B cell (primary cell): ENCODE results near the gene MED27. TPM values are rescaled to one million over a fixed set of nuclear protein-coding genes. Genes with fewer than 3 reads are reported as not detected.

Source experiments
- ATAC-seq: fragments of 200-7000 bp; cut with Tn5 transposase; one replicate; pipeline ENCODE4 v1.10.0; 2021; ENCODE audit warnings: low read depth, mild to moderate bottlenecking, moderate number of reproducible peaks, moderate library complexity
- CTCF ChIA-PET: fragments of 350-600 bp; sonication (Branson Sonifier 250); formaldehyde crosslinking; loops from one replicate; lab custom pipeline; 2021; ENCODE audit warnings: antibody characterized with exemption, inconsistent platforms; lab: Charles Lee
- POLR2A ChIA-PET: fragments of 350-600 bp; sonication (Branson Sonifier 250); formaldehyde crosslinking; loops from one replicate; lab custom pipeline; 2021; ENCODE audit warnings: antibody characterized with exemption; lab: Charles Lee
- DNase-seq: peaks from one replicate; pipeline ENCODE4 v3.0.0; 2013
- H2AFZ ChIP-seq: 2 replicates; pipeline ENCODE4 v1.6.1; 2012; ENCODE audit warnings: mild to moderate bottlenecking, low read depth, low read length; ENCODE audit not compliant: insufficient read depth, poor library complexity, severe bottlenecking
- H3K27ac ChIP-seq, 2 donors: 1 replicate in 1 of 2; 2 replicates in 1 of 2; pipeline ENCODE4 v1.5.1; 2012 to 2013; ENCODE audit warnings: low read length in 2 of 2, mild to moderate bottlenecking in 2 of 2, moderate library complexity in 1 of 2
- H3K27me3 ChIP-seq, 4 experiments: fragments of 200-600 bp in 1 of 4; sonication (generic) in 1 of 4; replicated peaks in 1 of 4; 1 replicate in 2 of 4; 2 replicates in 2 of 4; pipeline versions ENCODE4 v1.6.1 to v1.7.0; 2013 to 2016; ENCODE audit warnings: low read length in 3 of 4, mild to moderate bottlenecking in 2 of 4, mixed read lengths in 1 of 4, moderate library complexity in 1 of 4; ENCODE audit not compliant: insufficient read depth in 4 of 4, control insufficient read depth in 3 of 4; ENCODE audit errors: control extremely low read depth in 1 of 4
- H3K36me3 ChIP-seq, 2 experiments: replicated peaks in 1 of 2; 1 replicate in 1 of 2; 2 replicates in 1 of 2; pipeline versions ENCODE4 v1.6.1 to v1.7.1; 2013; ENCODE audit warnings: low read length in 1 of 2; ENCODE audit not compliant: insufficient read depth in 2 of 2, control insufficient read depth in 1 of 2; ENCODE audit errors: control extremely low read depth in 1 of 2, extremely low read depth in 1 of 2
- H3K4me1 ChIP-seq, 2 donors: fragments of 200-600 bp in 1 of 2; sonication (generic) in 1 of 2; 1 replicate in 1 of 2; 2 replicates in 1 of 2; pipeline versions ENCODE4 v1.5.1 to v1.6.1; 2013 to 2017; ENCODE audit warnings: low read length in 2 of 2; ENCODE audit not compliant: control insufficient read depth in 2 of 2, insufficient read depth in 2 of 2
- H3K4me2 ChIP-seq: replicated peaks from 2 replicates; pipeline ENCODE3; 2012; ENCODE audit warnings: mild to moderate bottlenecking, low read depth, low read length; ENCODE audit not compliant: poor library complexity, severe bottlenecking
- H3K4me3 ChIP-seq, 5 experiments: fragments of 200-600 bp in 1 of 5; sonication (generic) in 1 of 5; 1 replicate in 3 of 5; 2 replicates in 2 of 5; pipeline versions ENCODE4 v1.5.1 to v1.7.0; 2011 to 2016; ENCODE audit warnings: low read length in 4 of 5, mild to moderate bottlenecking in 4 of 5, low read depth in 2 of 5, control low read depth in 1 of 5, moderate library complexity in 1 of 5; ENCODE audit not compliant: insufficient read depth in 1 of 5; ENCODE audit errors: control extremely low read depth in 1 of 5, extremely low read depth in 1 of 5
- H3K79me2 ChIP-seq: fragments of 200-600 bp; sonication (generic); one replicate; pipeline ENCODE4 v1.6.0; 2016; ENCODE audit warnings: low read length; ENCODE audit not compliant: control insufficient read depth, insufficient read depth
- H3K9ac ChIP-seq: fragments of 200-600 bp; sonication (generic); 2 replicates; pipeline ENCODE4 v1.6.1; 2017; ENCODE audit warnings: mild to moderate bottlenecking, low read length, moderate library complexity
- H3K9me3 ChIP-seq, 3 donors: one replicate each; pipeline versions ENCODE4 v1.6.1 to v1.7.1; 2013; ENCODE audit warnings: low read length in 2 of 3; ENCODE audit not compliant: control insufficient read depth in 2 of 3, insufficient read depth in 1 of 3; ENCODE audit errors: control extremely low read depth in 1 of 3
- H4K20me1 ChIP-seq: 2 replicates; pipeline ENCODE4 v1.6.0; 2012; ENCODE audit warnings: mild to moderate bottlenecking, low read length; ENCODE audit not compliant: insufficient read depth, control insufficient read depth, poor library complexity, severe bottlenecking
- H3K27ac Mint-ChIP-seq: one replicate; pipeline ENCODE4 v1.8.0; 2021; ENCODE audit warnings: mixed read lengths
- H3K27me3 Mint-ChIP-seq: one replicate; pipeline ENCODE4 v1.8.0; 2021; ENCODE audit warnings: mixed read lengths
- H3K4me1 Mint-ChIP-seq: one replicate; pipeline ENCODE4 v1.8.0; 2021; ENCODE audit warnings: mixed read lengths
- H3K4me3 Mint-ChIP-seq: one replicate; pipeline ENCODE4 v1.8.0; 2021; ENCODE audit warnings: mixed read lengths
- H3K9me3 Mint-ChIP-seq: one replicate; pipeline ENCODE4 v1.8.0; 2022; ENCODE audit warnings: mixed read lengths; ENCODE audit not compliant: insufficient read depth
- EZH2 ChIP-seq: IDR thresholded peaks from 2 replicates; pipeline ENCODE4 v1.6.1; 2012; ENCODE audit warnings: borderline replicate concordance, low read depth, mild to moderate bottlenecking, moderate library complexity, low read length; ENCODE audit not compliant: insufficient read depth, poor library complexity, severe bottlenecking
- WGBS: methylation state at CpG from one replicate; pipeline ENCODE4 v1.1.5; 2013; ENCODE audit warnings: missing lambda C conversion rate; ENCODE audit not compliant: insufficient coverage; 5-methylcytosine and 5-hydroxymethylcytosine counted together
- intact Hi-C: fragments of 100-400 bp; cut with micrococcal nuclease; formaldehyde crosslinking; loops from one replicate; pipeline ENCODE4 v1.10.0; 2022
- polyA plus RNA-seq: library from polyadenylated mRNA; depleted of rRNA; stranded (reverse); fragments of >200 nt; gene quantifications from 2 replicates; pipeline ENCODE4 v1.2.3, GENCODE V29; 2012
- total RNA-seq, 2 donors: library from RNA; stranded (reverse); fragments of 120-200 nt in 1 of 2; gene quantifications; 1 replicate in 1 of 2; 2 replicates in 1 of 2; pipeline versions ENCODE4 v1.2.3 to v1.2.4, GENCODE V29; 2013 to 2022
- TF ChIP-seq, protein P1 (sequence below): fragments of 200-600 bp; IDR thresholded peaks from one replicate; pipeline ENCODE4 v1.8.0; 2022; ENCODE audit warnings: antibody characterized with exemption, mild to moderate bottlenecking

The MED27 gene
- total and polyA plus RNA-seq, 2 donors (not counting 1 experiment from before 2014, with no cell fraction given) = 17.4 to 17.7 TPM

DNA sequence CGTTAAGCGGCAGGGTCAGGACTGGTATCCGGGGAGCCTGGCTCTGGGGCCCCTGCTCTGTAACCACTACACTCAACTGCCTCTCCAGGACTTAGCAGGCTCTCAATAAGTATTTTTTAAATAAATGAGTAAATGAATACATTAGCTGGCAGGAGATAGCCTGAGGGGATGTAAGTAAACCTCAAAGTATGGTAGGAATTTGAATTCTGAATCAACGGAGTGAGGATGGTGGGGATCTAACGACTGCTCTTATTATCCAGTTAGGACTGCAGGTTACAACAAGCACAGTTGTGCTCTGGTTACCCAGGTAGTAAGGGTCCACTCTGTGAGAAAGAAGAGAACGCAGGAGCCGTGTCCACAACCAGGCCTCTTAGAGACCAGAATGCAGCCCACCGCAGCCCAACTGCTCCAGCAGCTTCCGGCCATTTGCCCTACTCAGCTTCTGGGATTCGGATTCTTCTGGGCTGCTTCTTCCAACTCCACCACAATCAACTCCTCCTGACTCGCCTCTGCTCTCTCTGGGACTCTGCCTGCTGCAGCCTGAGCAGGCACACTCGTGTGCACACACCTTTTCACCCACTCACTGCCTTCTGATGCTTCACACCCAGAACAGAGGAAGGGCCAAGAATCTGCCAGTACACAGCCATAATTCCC is 52.6 kb downstream of the MED27 start:
- Histone ChIP-seq H3K9me3 (no peaks in the 10 kb centered on the region), H3K4me1 (peaks cover 0 to 3% of the 10 kb centered on the region in 2 donors), H3K27me3 (no peaks in the 10 kb centered on the region), H3K27ac (no peak overlapping the region), H3K36me3 (no peaks in the 10 kb centered on the region), H4K20me1 (peaks cover 40% of the 10 kb centered on the region), H3K9ac (no peak overlapping the region), H2AFZ (no peak overlapping the region), H3K4me3 (no peak overlapping the region), H3K4me2 (no peak overlapping the region), H3K79me2 (peaks cover 58% of the 10 kb centered on the region)
- ATAC-seq (no peak), DNase-seq (no peak)
- WGBS = 98% methylated on average over 8 of the region's 12 CpGs
- CTCF ChIA-PET = no interaction called here
- intact Hi-C loops = no loop called here
- Mint-ChIP-seq H3K27ac (no peak overlapping the region), H3K9me3 (no peaks in the 10 kb centered on the region), H3K27me3 (no peaks in the 10 kb centered on the region), H3K4me1 (peaks cover 17% of the 10 kb centered on the region), H3K4me3 (no peak overlapping the region)
- POLR2A ChIA-PET = no interaction called here
- no peak for TF ChIP-seq EZH2
- TF ChIP-seq, protein P1, sequence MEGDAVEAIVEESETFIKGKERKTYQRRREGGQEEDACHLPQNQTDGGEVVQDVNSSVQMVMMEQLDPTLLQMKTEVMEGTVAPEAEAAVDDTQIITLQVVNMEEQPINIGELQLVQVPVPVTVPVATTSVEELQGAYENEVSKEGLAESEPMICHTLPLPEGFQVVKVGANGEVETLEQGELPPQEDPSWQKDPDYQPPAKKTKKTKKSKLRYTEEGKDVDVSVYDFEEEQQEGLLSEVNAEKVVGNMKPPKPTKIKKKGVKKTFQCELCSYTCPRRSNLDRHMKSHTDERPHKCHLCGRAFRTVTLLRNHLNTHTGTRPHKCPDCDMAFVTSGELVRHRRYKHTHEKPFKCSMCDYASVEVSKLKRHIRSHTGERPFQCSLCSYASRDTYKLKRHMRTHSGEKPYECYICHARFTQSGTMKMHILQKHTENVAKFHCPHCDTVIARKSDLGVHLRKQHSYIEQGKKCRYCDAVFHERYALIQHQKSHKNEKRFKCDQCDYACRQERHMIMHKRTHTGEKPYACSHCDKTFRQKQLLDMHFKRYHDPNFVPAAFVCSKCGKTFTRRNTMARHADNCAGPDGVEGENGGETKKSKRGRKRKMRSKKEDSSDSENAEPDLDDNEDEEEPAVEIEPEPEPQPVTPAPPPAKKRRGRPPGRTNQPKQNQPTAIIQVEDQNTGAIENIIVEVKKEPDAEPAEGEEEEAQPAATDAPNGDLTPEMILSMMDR = no peak

DNA sequence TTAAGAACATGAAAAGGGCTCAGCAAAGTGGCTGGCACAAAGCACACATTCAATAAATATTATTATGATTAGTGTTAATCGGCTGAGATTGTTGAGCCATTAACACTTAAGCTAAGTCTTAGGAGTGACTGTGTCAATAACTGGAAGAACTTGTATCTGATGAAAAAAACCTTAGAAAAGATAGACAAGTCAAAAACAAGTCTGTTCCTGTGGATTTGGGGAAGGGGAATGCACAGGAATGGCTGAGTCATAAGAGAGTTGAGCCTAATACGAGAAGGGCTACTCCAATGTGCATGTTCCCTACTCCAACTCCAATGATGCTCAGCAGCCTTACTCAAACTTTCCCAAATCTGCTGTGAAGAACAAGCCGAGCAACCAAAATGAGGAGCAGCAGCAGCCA is 53.9 kb downstream of the MED27 start:
- no peak overlapping the region for H3K4me3 Mint-ChIP-seq
- TF ChIP-seq EZH2 = no peak
- TF ChIP-seq, protein P1 = no peak
- Histone ChIP-seq H3K9ac (no peak overlapping the region), H3K4me1 (no peaks in the 10 kb centered on the region), H3K4me3 (no peak overlapping the region), H3K36me3 (no peaks in the 10 kb centered on the region), H4K20me1 (peaks cover 43% of the 10 kb centered on the region), H3K9me3 (no peaks in the 10 kb centered on the region), H3K27me3 (no peaks in the 10 kb centered on the region), H3K4me2 (no peak overlapping the region), H2AFZ (no peak overlapping the region), H3K27ac (no peak overlapping the region), H3K79me2 (peaks cover 51% of the 10 kb centered on the region)
- intact Hi-C loops = no loop called here
- no peaks in the 10 kb centered on the region for H3K27me3 Mint-ChIP-seq
- WGBS = 100% methylated on average over 2 of the region's 3 CpGs
- H3K27ac Mint-ChIP-seq = no peak overlapping the region
- ChIA-PET POLR2A (no interaction called here), CTCF (no interaction called here)
- no peak for ATAC-seq
- H3K4me1 Mint-ChIP-seq = peaks cover 12% of the 10 kb centered on the region
- no peak for DNase-seq
- no peaks in the 10 kb centered on the region for H3K9me3 Mint-ChIP-seq
